Measurements from ENCODE around the gene DAB2IP.

The DAB2IP gene

DNA sequence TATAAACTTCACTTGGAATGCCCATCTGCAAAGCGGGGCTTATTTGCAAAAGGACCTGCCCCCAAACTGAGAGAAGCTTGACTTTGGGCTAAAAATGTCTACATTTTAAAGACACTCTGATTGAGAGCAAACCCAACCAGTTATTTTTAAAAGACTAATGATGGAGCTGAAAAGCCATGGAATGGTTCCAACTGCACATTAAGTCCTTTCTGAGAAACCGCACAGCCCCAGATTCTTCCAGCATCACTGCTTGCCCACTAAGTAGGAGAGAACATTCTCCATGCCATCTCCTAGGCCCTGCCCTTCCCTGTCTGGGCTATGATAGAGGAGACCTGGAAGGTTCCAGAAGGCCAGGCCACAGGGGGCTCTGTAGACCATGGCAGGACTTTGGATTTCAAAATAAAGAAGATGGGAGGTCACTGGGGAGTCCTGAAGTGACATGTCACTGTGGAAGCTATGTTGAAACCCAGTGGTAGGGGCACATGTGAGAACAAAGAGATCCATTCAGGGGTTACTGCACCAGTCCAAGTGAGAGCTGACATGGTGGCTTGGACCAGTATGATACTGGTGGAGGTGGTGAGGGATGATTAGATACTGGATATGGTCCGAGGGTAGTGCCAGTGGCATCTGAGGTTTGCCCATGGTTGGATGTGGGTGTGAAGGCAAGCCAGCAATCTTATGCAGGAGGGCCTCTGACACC, 179.2 kb downstream of the DAB2IP start:
- no peak overlapping the region for H3K27ac ChIP-seq
- no peak for TF ChIP-seq CTCF (conservative IDR thresholded peaks at IDR 0.05)

- TF ChIP-seq CTCF (conservative IDR thresholded peaks at IDR 0.05) = no peak
- no peak overlapping the region for H3K27ac ChIP-seq
Measured at GRCh38 chr9:121831869-121832268, 180.4 kb downstream of the DAB2IP start.

DNA sequence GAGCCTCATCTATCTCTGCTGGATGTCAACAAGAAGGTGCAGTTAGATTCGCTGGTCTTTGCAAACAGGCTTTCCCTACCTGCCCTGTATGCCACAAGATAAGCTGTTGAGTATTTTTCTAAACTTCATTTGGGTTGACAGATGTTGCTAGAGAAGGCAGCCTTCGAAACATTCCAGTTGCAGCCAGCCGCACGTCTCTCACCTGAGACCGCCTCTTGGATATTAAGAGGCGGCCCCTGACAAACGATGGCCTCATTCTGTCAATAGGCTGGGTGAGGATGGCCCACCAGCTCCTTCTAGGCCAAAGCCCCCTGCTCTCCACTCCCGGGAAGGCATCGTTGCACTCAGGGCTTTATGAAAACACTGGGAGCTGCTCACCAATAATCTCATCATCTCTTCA, 181.6 kb downstream of the DAB2IP start:
- TF ChIP-seq CTCF (conservative IDR thresholded peaks at IDR 0.05) = no peak
- no peak overlapping the region for H3K27ac ChIP-seq

Measured in VCaP (cell line).